DND-41 (cell line): ENCODE data around the gene CD69.

Experiments
- CTCF ChIP-seq: IDR thresholded peaks from 2 replicates; pipeline ENCODE4 v1.5.1; 2012; ENCODE audit warnings: borderline replicate concordance, low read length, moderate library complexity, mild to moderate bottlenecking; ENCODE audit not compliant: poor library complexity, severe bottlenecking; ENCODE audit errors: extremely low read depth
- EZH2 ChIP-seq: IDR thresholded peaks from 3 replicates; pipeline ENCODE4 v1.6.1; 2012; ENCODE audit warnings: borderline replicate concordance, low read depth, mild to moderate bottlenecking, moderate library complexity, low read length, inconsistent platforms; ENCODE audit not compliant: severe bottlenecking

GRCh38 chr12:9721394-9722092 lies 39.2 kb downstream of the CD69 start:
- TF ChIP-seq CTCF, result no peak
- no peak for TF ChIP-seq EZH2
